GM23338 (cell line): ENCODE measurements around the gene HNRNPA2B1. TPM values are rescaled to one million over a fixed set of nuclear protein-coding genes. Genes with fewer than 3 reads are reported as not detected.

Source experiments
- ATAC-seq: fragments of 200-7000 bp; cut with Tn5 transposase; 3 replicates; pipeline ENCODE4 v1.9.1; 2020
- DNase-seq: peaks from one replicate; pipeline ENCODE4 v3.0.0-alpha.2; 2015; ENCODE audit warnings: low spot score
- H2AFZ ChIP-seq: fragments of 200-600 bp; sonication (generic); 2 replicates; pipeline ENCODE4 v1.8.0; 2016; ENCODE audit warnings: antibody characterized with exemption, mild to moderate bottlenecking, moderate library complexity
- H3F3A ChIP-seq: fragments of 200-600 bp; sonication (generic); replicated peaks from 2 replicates; pipeline ENCODE4 v1.8.0; 2017; ENCODE audit warnings: antibody characterized with exemption, mixed run types, low read depth
- H3K27ac ChIP-seq: fragments of 200-600 bp; sonication (generic); 2 replicates; pipeline ENCODE4 v1.6.1; 2016; ENCODE audit warnings: low read depth
- H3K27me3 ChIP-seq: fragments of 200-600 bp; sonication (generic); 2 replicates; pipeline ENCODE4 v1.8.0; 2016; ENCODE audit warnings: mild to moderate bottlenecking, mixed run types, moderate library complexity; ENCODE audit not compliant: insufficient read depth
- H3K36me3 ChIP-seq: fragments of 200-600 bp; sonication (generic); 2 replicates; pipeline ENCODE4 v1.8.0; 2016; ENCODE audit warnings: mild to moderate bottlenecking; ENCODE audit not compliant: insufficient read depth
- H3K4me1 ChIP-seq: fragments of 200-600 bp; sonication (generic); 2 replicates; pipeline ENCODE4 v1.8.0; 2016; ENCODE audit warnings: mild to moderate bottlenecking, moderate library complexity; ENCODE audit not compliant: insufficient read depth
- H3K4me2 ChIP-seq: fragments of 200-600 bp; sonication (generic); 2 replicates; pipeline ENCODE4 v1.7.1; 2017; ENCODE audit warnings: mixed run types
- H3K4me3 ChIP-seq: fragments of 200-600 bp; sonication (generic); 2 replicates; pipeline ENCODE4 v1.6.1; 2016; ENCODE audit warnings: mixed run types
- H3K79me2 ChIP-seq: fragments of 200-600 bp; sonication (generic); replicated peaks from 2 replicates; pipeline ENCODE4 v1.8.0; 2017; ENCODE audit warnings: mild to moderate bottlenecking; ENCODE audit not compliant: insufficient read depth
- H3K9me2 ChIP-seq: fragments of 200-600 bp; sonication (generic); 2 replicates; pipeline ENCODE4 v1.8.0; 2017; ENCODE audit not compliant: insufficient read depth
- H4K20me1 ChIP-seq: fragments of 200-600 bp; sonication (generic); replicated peaks from 2 replicates; pipeline ENCODE4 v1.8.0; 2017; ENCODE audit warnings: mild to moderate bottlenecking; ENCODE audit not compliant: insufficient read depth
- H3K27ac Mint-ChIP-seq: 2 replicates; pipeline ENCODE4 v1.8.0; 2020; ENCODE audit warnings: inconsistent platforms, mild to moderate bottlenecking, moderate library complexity, mixed read lengths
- H3K27me3 Mint-ChIP-seq: 3 replicates; pipeline ENCODE4 v1.8.0; 2022; ENCODE audit warnings: low read depth, mild to moderate bottlenecking, moderate library complexity, mixed read lengths, inconsistent platforms; ENCODE audit not compliant: insufficient read depth, poor library complexity
- H3K36me3 Mint-ChIP-seq: 3 replicates; pipeline ENCODE4 v1.8.0; 2021; ENCODE audit warnings: low read depth, mild to moderate bottlenecking, inconsistent platforms, moderate library complexity, mixed read lengths
- H3K4me1 Mint-ChIP-seq: 3 replicates; pipeline ENCODE4 v1.8.0; 2020; ENCODE audit warnings: mild to moderate bottlenecking, inconsistent platforms, mixed read lengths
- H3K4me3 Mint-ChIP-seq: 3 replicates; pipeline ENCODE4 v1.8.0; 2021; ENCODE audit warnings: moderate library complexity, mild to moderate bottlenecking, inconsistent platforms, mixed read lengths
- H3K9me3 Mint-ChIP-seq: 3 replicates; pipeline ENCODE4 v1.8.0; 2020; ENCODE audit warnings: moderate library complexity, mild to moderate bottlenecking, inconsistent platforms, mixed read lengths
- CREB1 ChIP-seq: fragments of 250-450 bp; sonication (Bioruptor Pico); IDR thresholded peaks from 2 replicates; pipeline ENCODE4 v1.5.0; 2020; ENCODE audit warnings: low read depth, mild to moderate bottlenecking, moderate library complexity
- CTCF ChIP-seq, 2 experiments: fragments of 200-600 bp in 1 of 2; sonication (generic) in 1 of 2; conservative IDR thresholded peaks; 2 replicates each; pipeline versions ENCODE4 v1.5.1 to v1.6.1; 2016 to 2017; ENCODE audit warnings: antibody characterized with exemption in 2 of 2, low read depth in 2 of 2, mild to moderate bottlenecking in 2 of 2, moderate library complexity in 1 of 2
- EZH2phosphoT487 ChIP-seq: fragments of 200-600 bp; sonication (generic); IDR thresholded peaks from one replicate; pipeline ENCODE4 v1.8.1; 2018; ENCODE audit warnings: antibody characterized with exemption; ENCODE audit not compliant: unreplicated experiment
- NANOG ChIP-seq: IDR thresholded peaks from 2 replicates; pipeline ENCODE4 v1.6.1; 2016; ENCODE audit warnings: antibody characterized with exemption, borderline replicate concordance
- STAT1 ChIP-seq: IDR thresholded peaks from one replicate; pipeline ENCODE4 v1.6.1; 2016; ENCODE audit warnings: antibody characterized with exemption; ENCODE audit not compliant: unreplicated experiment
- ZNF331 ChIP-seq: fragments of 250-450 bp; sonication (Bioruptor Pico); IDR thresholded peaks from 2 replicates; pipeline ENCODE4 v1.5.0; 2020; ENCODE audit warnings: low read depth, mild to moderate bottlenecking, moderate library complexity
- ZNF462 ChIP-seq: fragments of 250-450 bp; sonication (Bioruptor Pico); IDR thresholded peaks from 2 replicates; pipeline ENCODE4 v1.5.0; 2020; ENCODE audit warnings: mild to moderate bottlenecking, moderate library complexity
- polyA plus RNA-seq: library from polyadenylated mRNA; unstranded; fragments of >200 nt; fragmentation: Nextera tagmentation; extraction: Ambion mirVana; gene quantifications from 2 replicates; pipeline ENCODE4 v1.2.1, GENCODE V29; 2016
- total RNA-seq: library from RNA; depleted of rRNA; stranded (reverse); fragments of >200 nt; shearing (Covaris generic); gene quantifications from 2 replicates; pipeline ENCODE4 v1.2.3, GENCODE V29; 2014

HNRNPA2B1 gene
- total and polyA plus RNA-seq, 2 experiments from 2014 or later = 602 to 1,577 TPM

DNA sequence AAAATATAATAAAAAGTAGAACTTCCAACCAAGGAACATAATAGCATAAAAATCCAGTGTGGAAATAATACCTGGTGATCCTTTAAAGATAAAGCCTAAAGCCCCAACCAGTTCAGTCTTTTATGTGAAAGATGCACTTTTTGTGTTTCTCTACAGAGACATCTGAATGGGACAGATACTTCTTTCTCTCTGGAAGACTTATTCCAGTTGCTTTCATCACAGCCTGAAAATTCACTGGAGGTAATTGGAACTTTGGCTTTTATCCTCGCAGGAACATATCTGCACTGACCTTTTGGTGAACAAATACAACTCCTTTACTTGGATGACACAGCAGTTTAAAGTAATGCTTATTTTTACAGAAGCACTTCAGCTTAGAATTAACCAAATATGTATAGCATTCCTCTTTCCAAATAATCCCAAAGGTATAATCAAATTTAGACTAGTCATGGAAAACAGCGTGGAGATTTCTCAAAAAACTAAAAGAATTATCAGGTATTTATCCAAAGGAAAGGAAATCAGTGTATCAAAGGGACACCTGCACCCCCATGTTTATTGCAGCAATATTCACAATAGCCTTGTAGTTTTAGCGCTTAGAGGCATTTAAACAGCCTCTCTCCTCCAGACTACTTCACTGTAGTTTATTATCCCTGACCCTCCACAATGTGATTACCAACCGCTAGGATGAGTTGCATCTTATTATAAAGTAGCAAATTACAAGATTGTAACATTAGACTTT lies 16.8 kb downstream of the HNRNPA2B1 start (continued):
- TF ChIP-seq ZNF462 (CRISPR knock-in tag) (no peak), CREB1 (CRISPR knock-in tag) (no peak), EZH2phosphoT487 (no peak), NANOG (no peak), ZNF331 (no peak)

GRCh38 chr7:26182706-26183105 lies 17.8 kb downstream of the HNRNPA2B1 start:
- H2AFZ ChIP-seq = no peak overlapping the region
- H3K4me1 ChIP-seq = peaks cover 4% of the 10 kb centered on the region; the same call in 1 of the 2 replicates
- peaks cover 4% of the 10 kb centered on the region; the same call in 1 of the 3 replicates for H3K9me3 Mint-ChIP-seq
- no peak overlapping the region for H3K4me2 ChIP-seq
- DNase-seq = no peak
- H3K27me3 Mint-ChIP-seq = peaks cover 48% of the 10 kb centered on the region
- peak overlapping the region; percentile 68 for H3K27ac ChIP-seq
- no peak overlapping the region for H3K4me3 Mint-ChIP-seq
- peaks cover 6% of the 10 kb centered on the region; the same call in 1 of the 2 replicates for H3K36me3 ChIP-seq
- peaks cover 9% of the 10 kb centered on the region; the same call in 1 of the 2 replicates for H3K79me2 ChIP-seq
- no peaks in the 10 kb centered on the region for H3K27me3 ChIP-seq
- peaks cover 81% of the 10 kb centered on the region for H3K36me3 Mint-ChIP-seq
- no peak for TF ChIP-seq NANOG
- TF ChIP-seq CTCF (conservative IDR thresholded peaks at IDR 0.05; ENCODE audit: low read depth in 2 of 2) = no peak
- TF ChIP-seq STAT1 = no peak
- peaks cover 7% of the 10 kb centered on the region for H4K20me1 ChIP-seq
- H3F3A ChIP-seq = peaks cover 43% of the 10 kb centered on the region
- no peak overlapping the region for H3K4me3 ChIP-seq
- peak; percentile 1; the same call in 1 of the 3 replicates for ATAC-seq
- H3K4me1 Mint-ChIP-seq = peaks cover 46% of the 10 kb centered on the region
- H3K27ac Mint-ChIP-seq = 0 out of 2 replicates have a peak overlapping the region, but pooled peaks have one; percentile 30
- no peaks in the 10 kb centered on the region for H3K9me2 ChIP-seq
